DND-41 (cell line): Measurements from ENCODE around the gene ECSCR.

Experiments
- ATAC-seq: fragments of 200-7000 bp; cut with Tn5 transposase; 3 replicates; pipeline ENCODE4 v1.9.1; 2021; ENCODE audit warnings: low read depth; ENCODE audit not compliant: insufficient read depth
- DNase-seq: peaks from one replicate; pipeline ENCODE4 v3.0.0-alpha.2; 2020
- H2AFZ ChIP-seq: 2 replicates; pipeline ENCODE4 v1.6.0; 2012; ENCODE audit warnings: low read depth, low read length
- H3K27ac ChIP-seq: 2 replicates; pipeline ENCODE4 v1.5.1; 2012; ENCODE audit warnings: low read length, inconsistent platforms
- H3K27me3 ChIP-seq: fragments of 200-600 bp; sonication (generic); 2 replicates; pipeline ENCODE4 v1.6.0; 2012; ENCODE audit warnings: low read length, mild to moderate bottlenecking, inconsistent platforms; ENCODE audit not compliant: insufficient read depth, poor library complexity
- H3K36me3 ChIP-seq: 2 replicates; pipeline ENCODE4 v1.5.1; 2012; ENCODE audit warnings: low read length, inconsistent platforms; ENCODE audit not compliant: insufficient read depth
- H3K4me1 ChIP-seq: 2 replicates; pipeline ENCODE4 v1.5.1; 2012; ENCODE audit warnings: mild to moderate bottlenecking, low read length; ENCODE audit not compliant: insufficient read depth
- H3K4me2 ChIP-seq: 2 replicates; pipeline ENCODE4 v1.6.0; 2012; ENCODE audit warnings: mild to moderate bottlenecking, moderate library complexity, low read length, inconsistent platforms; ENCODE audit not compliant: insufficient read depth
- H3K4me3 ChIP-seq, 2 experiments: fragments of 200-600 bp in 1 of 2; shearing (Covaris generic) in 1 of 2; 2 replicates each; pipeline ENCODE4 v1.5.1; 2012 to 2016; ENCODE audit warnings: inconsistent platforms in 2 of 2, low read length in 2 of 2, mild to moderate bottlenecking in 2 of 2, low read depth in 1 of 2, moderate library complexity in 1 of 2
- H3K79me2 ChIP-seq: 2 replicates; pipeline ENCODE4 v1.6.0; 2012; ENCODE audit warnings: low read length, inconsistent platforms; ENCODE audit not compliant: insufficient read depth
- H3K9ac ChIP-seq: 2 replicates; pipeline ENCODE4 v1.6.0; 2012; ENCODE audit warnings: low read depth, mild to moderate bottlenecking, inconsistent platforms, low read length, moderate library complexity
- H3K9me3 ChIP-seq: 2 replicates; pipeline ENCODE4 v1.5.1; 2012; ENCODE audit warnings: low read length, moderate library complexity, mild to moderate bottlenecking, inconsistent platforms; ENCODE audit not compliant: insufficient read depth, severe bottlenecking
- H4K20me1 ChIP-seq: 2 replicates; pipeline ENCODE4 v1.6.0; 2012; ENCODE audit warnings: low read length; ENCODE audit not compliant: insufficient read depth
- EZH2 ChIP-seq: IDR thresholded peaks from 3 replicates; pipeline ENCODE4 v1.6.1; 2012; ENCODE audit warnings: borderline replicate concordance, low read depth, mild to moderate bottlenecking, moderate library complexity, low read length, inconsistent platforms; ENCODE audit not compliant: severe bottlenecking
- TF ChIP-seq, protein P1 (sequence below): IDR thresholded peaks from 2 replicates; pipeline ENCODE4 v1.5.1; 2012; ENCODE audit warnings: borderline replicate concordance, low read length, moderate library complexity, mild to moderate bottlenecking; ENCODE audit not compliant: poor library complexity, severe bottlenecking; ENCODE audit errors: extremely low read depth

The ECSCR gene

GRCh38 chr5:139453683-139454567, 8.6 kb downstream of the ECSCR start:
- H3K36me3 ChIP-seq: no peaks in the 10 kb centered on the region
- no peaks in the 10 kb centered on the region for H3K79me2 ChIP-seq
- peaks cover 16% of the 10 kb centered on the region for H3K4me1 ChIP-seq
- DNase-seq (no peak), ATAC-seq (no peak)
- TF ChIP-seq, protein P1, sequence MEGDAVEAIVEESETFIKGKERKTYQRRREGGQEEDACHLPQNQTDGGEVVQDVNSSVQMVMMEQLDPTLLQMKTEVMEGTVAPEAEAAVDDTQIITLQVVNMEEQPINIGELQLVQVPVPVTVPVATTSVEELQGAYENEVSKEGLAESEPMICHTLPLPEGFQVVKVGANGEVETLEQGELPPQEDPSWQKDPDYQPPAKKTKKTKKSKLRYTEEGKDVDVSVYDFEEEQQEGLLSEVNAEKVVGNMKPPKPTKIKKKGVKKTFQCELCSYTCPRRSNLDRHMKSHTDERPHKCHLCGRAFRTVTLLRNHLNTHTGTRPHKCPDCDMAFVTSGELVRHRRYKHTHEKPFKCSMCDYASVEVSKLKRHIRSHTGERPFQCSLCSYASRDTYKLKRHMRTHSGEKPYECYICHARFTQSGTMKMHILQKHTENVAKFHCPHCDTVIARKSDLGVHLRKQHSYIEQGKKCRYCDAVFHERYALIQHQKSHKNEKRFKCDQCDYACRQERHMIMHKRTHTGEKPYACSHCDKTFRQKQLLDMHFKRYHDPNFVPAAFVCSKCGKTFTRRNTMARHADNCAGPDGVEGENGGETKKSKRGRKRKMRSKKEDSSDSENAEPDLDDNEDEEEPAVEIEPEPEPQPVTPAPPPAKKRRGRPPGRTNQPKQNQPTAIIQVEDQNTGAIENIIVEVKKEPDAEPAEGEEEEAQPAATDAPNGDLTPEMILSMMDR: no peak
- TF ChIP-seq EZH2: no peak
- H3K9ac ChIP-seq: no peak overlapping the region
- no peaks in the 10 kb centered on the region for H3K9me3 ChIP-seq
- no peak overlapping the region for H3K4me3 ChIP-seq
- H2AFZ ChIP-seq: no peak overlapping the region
- H3K27me3 ChIP-seq: no peaks in the 10 kb centered on the region
- no peak overlapping the region for H3K4me2 ChIP-seq
- H4K20me1 ChIP-seq: no peaks in the 10 kb centered on the region
- no peak overlapping the region for H3K27ac ChIP-seq

GRCh38 chr5:139451878-139452660, 10.5 kb downstream of the ECSCR start:
- H3K27me3 ChIP-seq: no peaks in the 10 kb centered on the region
- H3K4me1 ChIP-seq: no peaks in the 10 kb centered on the region
- no peak overlapping the region for H2AFZ ChIP-seq
- H3K79me2 ChIP-seq: no peaks in the 10 kb centered on the region
- no peaks in the 10 kb centered on the region for H3K36me3 ChIP-seq
- no peak overlapping the region for H3K9ac ChIP-seq
- H3K4me3 ChIP-seq: no peak overlapping the region
- no peak for DNase-seq
- ATAC-seq: no peak
- H3K27ac ChIP-seq: no peak overlapping the region
- no peaks in the 10 kb centered on the region for H4K20me1 ChIP-seq
- no peaks in the 10 kb centered on the region for H3K9me3 ChIP-seq
- TF ChIP-seq, protein P1: no peak
- TF ChIP-seq EZH2: no peak
- H3K4me2 ChIP-seq: no peak overlapping the region

DNA sequence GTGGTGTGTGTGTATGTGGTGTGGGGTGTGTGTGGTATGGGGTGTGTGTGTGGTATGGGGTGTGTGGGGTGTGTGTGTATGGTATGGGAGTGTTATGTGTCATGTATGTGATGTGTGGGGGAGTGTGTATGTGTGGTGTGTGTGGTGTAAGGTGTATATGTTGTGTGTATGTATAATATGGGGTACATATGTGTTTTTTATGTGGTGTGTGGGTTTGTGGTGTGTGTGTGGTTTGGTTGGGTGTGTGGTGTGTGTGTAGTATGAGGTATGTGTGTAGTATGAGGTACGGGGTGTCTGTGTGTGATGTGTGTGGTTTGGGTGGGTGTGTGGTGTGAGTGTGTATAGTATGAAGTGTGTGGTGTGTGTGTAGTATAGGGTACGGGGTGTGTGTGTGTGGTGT, 11.4 kb downstream of the ECSCR start:
- no peaks in the 10 kb centered on the region for H3K36me3 ChIP-seq
- no peak overlapping the region for H3K4me3 ChIP-seq
- no peak overlapping the region for H3K27ac ChIP-seq
- no peaks in the 10 kb centered on the region for H3K9me3 ChIP-seq
- ATAC-seq: no peak
- no peak for TF ChIP-seq EZH2
- TF ChIP-seq, protein P1: no peak
- DNase-seq: no peak
- no peaks in the 10 kb centered on the region for H3K4me1 ChIP-seq
- no peak overlapping the region for H3K9ac ChIP-seq
- no peaks in the 10 kb centered on the region for H3K27me3 ChIP-seq
- no peak overlapping the region for H3K4me2 ChIP-seq
- no peak overlapping the region for H2AFZ ChIP-seq
- H3K79me2 ChIP-seq: no peaks in the 10 kb centered on the region
- no peaks in the 10 kb centered on the region for H4K20me1 ChIP-seq
